HG03520 (cell line): ENCODE results near the gene SPNS2.

Experiments used
- ATAC-seq: cut with Tn5 transposase; IDR thresholded peaks from one replicate; pipeline ENCODE4 v1.9.1; 2021; ENCODE audit warnings: mild to moderate bottlenecking, moderate library complexity; ENCODE audit not compliant: unreplicated experiment

Gene SPNS2

GRCh38 chr17:4498461-4499397 is at the start of gene SPNS2:
SPNS2 (plus strand) TSS chr17:4498881; CDS start chr17:4499048, 167 bp downstream.
- ATAC-seq: peak; percentile 52

GRCh38 chr17:4449736-4450135 is 48.9 kb upstream of the SPNS2 start:
- ATAC-seq: no peak

- ATAC-seq: no peak
These were observed 47.9 kb upstream of the SPNS2 start for GRCh38 chr17:4450710-4451316.

GRCh38 chr17:4453812-4454591 is 44.7 kb upstream of the SPNS2 start:
- no peak for ATAC-seq

- no peak for ATAC-seq
These were observed 38.0 kb upstream of the SPNS2 start for GRCh38 chr17:4460661-4461060.

- no peak for ATAC-seq
These were observed 34.7 kb upstream of the SPNS2 start for GRCh38 chr17:4463818-4464476.

- no peak for ATAC-seq
These were observed 32.9 kb upstream of the SPNS2 start for GRCh38 chr17:4465786-4466185.

GRCh38 chr17:4467287-4467686 is 31.4 kb upstream of the SPNS2 start:
- no peak for ATAC-seq

GRCh38 chr17:4469552-4469951 is 29.1 kb upstream of the SPNS2 start:
- no peak for ATAC-seq

- no peak for ATAC-seq
These were observed 26.4 kb upstream of the SPNS2 start for GRCh38 chr17:4472286-4472685.

- ATAC-seq: no peak
These were observed 24.6 kb upstream of the SPNS2 start for GRCh38 chr17:4474093-4474492.

- no peak for ATAC-seq
These were observed 23.7 kb upstream of the SPNS2 start for GRCh38 chr17:4475001-4475400.

GRCh38 chr17:4475463-4475862 is 23.2 kb upstream of the SPNS2 start:
- ATAC-seq: no peak

GRCh38 chr17:4476017-4476416 is 22.7 kb upstream of the SPNS2 start:
- ATAC-seq: no peak

GRCh38 chr17:4476511-4477070 is 22.1 kb upstream of the SPNS2 start:
- ATAC-seq: no peak

GRCh38 chr17:4477255-4477791 is 21.4 kb upstream of the SPNS2 start:
- ATAC-seq: no peak

- ATAC-seq: no peak
These were observed 20.3 kb upstream of the SPNS2 start for GRCh38 chr17:4478318-4478830.

- no peak for ATAC-seq
These were observed 19.2 kb upstream of the SPNS2 start for GRCh38 chr17:4479340-4479981.

- ATAC-seq: no peak
These were observed 18.5 kb upstream of the SPNS2 start for GRCh38 chr17:4479982-4480751.
